C1 segment of cervical spinal cord (tissue), 14 donors: ENCODE measurements around the gene CAPN7.

Experiments
- DNase-seq, 14 donors: peaks; one replicate each; lab custom pipeline; 2025; lab: John Stamatoyannopoulos, UW

The CAPN7 gene

DNA sequence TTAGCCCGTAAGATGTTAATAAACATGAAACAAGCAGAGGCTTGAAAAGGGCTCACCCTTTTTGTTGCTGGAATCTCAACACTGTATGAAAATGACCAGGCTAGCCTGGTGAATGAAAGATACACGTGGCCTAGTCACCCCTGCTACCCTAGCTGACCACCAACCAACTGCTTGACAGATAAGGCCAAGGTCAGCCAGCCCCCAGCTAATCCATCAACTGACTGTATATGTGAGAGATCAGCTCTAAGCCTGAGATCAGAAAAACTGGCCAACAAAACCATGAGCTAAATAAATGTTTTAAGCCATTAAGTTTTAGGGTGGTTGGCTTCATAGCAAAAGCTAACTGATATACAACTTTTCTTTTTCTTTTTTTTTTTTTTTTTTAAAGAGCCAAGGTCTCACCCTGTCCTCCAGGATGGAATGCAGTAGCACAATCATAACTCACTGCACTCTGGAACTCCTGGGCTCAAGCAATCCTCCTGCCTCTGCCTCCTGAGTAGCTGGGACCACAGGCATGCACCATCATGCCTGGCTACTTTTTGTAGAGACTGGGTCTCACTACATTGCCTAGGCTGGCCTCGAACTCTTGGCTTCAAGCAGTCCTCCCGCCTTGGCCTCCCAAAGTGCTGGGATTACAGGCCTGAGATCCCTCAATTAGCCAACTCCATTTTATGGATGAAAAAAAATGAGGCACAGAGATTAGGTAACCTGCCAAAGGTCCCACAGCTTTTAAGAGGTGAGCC, 91.7 kb downstream of the CAPN7 start:
- no peak for DNase-seq

DNA sequence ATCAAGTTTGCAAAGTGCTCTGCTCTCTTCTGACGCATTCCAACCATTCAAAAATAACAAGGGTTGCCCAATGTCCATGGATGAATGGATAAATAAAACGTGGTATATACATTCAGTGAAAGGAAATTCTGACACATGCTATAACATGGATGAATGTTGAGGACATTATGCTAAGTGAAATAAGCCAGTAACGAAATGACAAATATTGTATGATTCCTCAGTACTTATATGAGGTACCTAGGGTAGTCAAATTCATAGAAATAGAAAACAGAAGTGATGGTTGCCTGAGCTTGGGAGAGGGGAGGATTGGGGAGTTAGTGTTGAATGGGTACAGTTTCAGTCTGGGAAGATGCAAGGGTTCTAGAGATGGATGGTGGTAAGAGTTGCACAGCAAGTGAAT, 92.5 kb downstream of the CAPN7 start:
- DNase-seq = no peak

DNA sequence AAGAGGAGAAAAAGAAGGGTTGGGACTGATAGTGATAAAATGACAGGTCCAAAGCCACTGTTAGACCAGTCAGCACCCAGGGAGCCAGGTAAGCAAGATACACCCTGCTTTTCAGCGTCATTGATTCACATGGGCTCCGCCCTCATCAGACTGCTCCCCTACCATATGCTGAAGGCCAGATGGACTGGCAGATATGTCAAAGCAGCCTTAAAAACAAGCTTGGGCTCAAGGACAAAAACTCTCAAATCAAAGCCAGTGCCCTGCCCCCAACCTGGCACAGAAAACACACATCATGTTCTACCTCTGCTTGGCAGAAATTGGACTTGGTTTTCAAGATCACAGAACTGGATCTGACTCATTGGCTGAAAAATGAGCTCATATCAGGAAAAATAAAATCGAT, 93.0 kb downstream of the CAPN7 start:
- DNase-seq = peak in 1 of 14 donors; percentile 95

DNA sequence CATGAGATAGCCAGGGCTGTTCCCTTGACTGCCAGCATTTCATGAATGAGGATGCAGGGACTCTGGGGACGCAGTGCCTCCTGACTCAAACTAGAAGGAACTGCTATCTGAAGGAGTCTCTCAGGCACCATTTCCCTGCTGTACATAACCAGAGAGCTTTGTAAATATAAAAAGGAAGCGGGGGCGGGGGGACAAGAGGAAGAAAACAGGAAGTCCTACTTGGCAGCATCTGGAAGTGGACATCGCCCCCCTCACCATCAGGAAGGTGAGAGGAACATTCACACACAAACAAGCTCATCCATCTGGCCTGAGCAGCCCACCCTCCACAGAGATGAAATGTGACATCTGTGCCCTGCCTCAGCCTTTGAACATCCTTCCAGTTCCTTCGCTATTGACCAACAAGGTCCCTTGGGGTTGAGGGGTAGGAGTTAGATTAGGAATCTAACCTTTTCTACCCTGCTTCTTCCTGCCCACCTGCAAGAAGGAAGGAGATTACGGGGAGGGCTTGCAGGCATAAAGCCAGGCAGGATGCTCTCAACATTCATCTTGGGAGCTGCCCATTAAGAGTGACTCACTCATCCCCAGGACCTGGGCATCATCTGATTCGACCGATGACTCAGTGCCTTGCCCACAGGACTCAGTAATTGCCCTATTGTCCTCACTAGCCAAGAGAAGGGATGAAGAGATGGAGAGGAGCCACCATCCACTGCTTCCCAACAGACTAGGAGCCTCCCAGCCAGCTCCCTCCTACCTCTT, 94.5 kb downstream of the CAPN7 start:
- DNase-seq = peak in 2 of 14 donors; percentile 51 to 57

DNA sequence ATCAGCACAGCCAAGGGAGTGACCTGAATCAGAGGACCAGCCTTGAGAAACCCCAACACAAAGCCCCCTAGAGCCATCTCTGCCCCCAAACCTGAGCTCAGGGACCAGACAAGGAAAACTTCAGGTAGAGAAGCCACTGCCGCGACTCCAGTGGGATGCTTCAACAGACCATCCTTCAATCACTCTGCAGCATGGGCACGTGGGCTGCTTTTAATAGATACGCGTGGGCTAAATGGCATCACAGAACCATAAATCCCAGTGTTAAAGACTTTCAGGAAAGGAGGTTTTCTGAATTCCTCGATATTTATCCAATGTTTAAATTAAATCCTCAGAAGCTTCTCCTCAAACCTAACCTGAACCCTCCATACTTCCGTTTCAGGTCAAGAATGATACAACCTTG, 95.7 kb downstream of the CAPN7 start:
- DNase-seq = no peak
